ENCODE results near the gene NINJ2.

The NINJ2 gene

DNA sequence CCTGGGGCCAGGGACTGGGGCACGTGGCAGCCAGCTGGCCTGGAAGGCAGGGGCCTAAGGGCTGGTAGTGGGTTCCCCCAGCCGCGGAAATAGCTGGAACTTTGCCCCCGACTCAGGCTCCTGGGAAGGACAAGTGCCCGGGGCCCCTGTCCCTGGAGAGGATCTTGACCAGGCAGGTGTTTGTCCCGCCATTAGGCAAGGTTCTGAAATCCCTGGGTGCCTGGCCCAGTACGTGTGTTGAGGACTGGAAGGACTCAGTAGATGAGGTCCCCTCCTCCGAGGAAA, 109.3 kb downstream of the NINJ2 start:
- TF ChIP-seq, protein P1, sequence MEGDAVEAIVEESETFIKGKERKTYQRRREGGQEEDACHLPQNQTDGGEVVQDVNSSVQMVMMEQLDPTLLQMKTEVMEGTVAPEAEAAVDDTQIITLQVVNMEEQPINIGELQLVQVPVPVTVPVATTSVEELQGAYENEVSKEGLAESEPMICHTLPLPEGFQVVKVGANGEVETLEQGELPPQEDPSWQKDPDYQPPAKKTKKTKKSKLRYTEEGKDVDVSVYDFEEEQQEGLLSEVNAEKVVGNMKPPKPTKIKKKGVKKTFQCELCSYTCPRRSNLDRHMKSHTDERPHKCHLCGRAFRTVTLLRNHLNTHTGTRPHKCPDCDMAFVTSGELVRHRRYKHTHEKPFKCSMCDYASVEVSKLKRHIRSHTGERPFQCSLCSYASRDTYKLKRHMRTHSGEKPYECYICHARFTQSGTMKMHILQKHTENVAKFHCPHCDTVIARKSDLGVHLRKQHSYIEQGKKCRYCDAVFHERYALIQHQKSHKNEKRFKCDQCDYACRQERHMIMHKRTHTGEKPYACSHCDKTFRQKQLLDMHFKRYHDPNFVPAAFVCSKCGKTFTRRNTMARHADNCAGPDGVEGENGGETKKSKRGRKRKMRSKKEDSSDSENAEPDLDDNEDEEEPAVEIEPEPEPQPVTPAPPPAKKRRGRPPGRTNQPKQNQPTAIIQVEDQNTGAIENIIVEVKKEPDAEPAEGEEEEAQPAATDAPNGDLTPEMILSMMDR (conservative IDR thresholded peaks at IDR 0.05): no peak
- TF ChIP-seq ZFX (IDR thresholded peaks at IDR 0.05): no peak
- no peak overlapping the region for H3K27ac ChIP-seq

DNA sequence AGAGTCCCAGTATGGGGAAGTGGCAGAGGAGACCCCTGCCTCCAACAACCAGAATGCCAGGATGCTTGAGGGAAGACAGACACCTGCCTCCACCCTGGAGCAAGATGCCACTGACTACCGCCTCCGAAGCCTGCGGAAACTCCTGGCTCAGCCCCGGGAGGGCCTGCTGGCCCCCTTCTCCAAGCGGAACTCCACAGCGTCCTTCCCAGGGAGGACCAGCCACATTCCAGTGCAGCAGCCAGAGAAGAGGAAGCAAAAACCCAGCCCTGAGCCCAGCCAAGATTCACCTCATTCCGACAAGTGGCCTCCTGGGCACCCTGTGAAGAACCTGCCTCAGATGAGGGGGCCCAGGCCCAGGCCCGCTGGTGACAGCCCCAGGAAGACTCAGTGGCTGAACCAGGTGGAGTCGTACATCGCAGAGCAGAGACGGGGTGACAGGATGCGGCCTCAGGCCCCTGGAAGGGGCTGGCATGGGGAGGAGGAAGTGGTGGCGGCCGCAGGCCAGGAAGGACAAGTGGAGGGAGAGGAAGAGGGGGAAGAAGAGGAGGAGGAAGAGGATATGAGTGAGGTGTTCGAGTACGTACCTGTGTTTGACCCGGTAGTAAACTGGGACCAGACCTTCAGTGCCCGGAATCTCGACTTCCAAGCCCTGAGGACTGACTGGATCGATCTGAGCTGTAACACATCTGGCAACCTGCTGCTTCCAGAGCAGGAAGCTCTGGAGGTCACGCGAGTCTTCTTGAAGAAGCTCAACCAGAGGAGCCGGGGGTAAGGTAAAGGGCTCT, 109.8 kb downstream of the NINJ2 start:
- H3K27ac ChIP-seq: no peak overlapping the region
- TF ChIP-seq, protein P1 (conservative IDR thresholded peaks at IDR 0.05): no peak
- no peak for TF ChIP-seq ZFX (IDR thresholded peaks at IDR 0.05)

DNA sequence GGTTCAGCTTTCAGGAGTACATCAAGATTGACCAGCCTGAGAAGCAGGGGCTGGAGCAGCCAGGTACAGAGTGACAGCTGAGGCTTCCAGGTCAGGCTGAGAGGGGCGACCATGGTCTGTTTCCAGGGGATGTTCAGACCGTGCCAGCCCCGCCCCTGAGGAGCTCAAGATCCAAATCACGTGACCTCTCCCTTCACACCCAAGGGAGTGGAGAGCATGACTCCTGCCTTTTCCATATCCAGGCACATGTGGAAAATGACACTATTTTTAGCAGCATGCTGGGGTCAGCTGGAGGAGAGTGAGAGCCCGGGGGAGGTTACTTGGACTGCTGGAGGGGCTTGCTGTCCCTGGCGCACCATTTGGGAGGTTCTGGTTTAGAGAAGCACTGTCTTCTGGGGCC, 110.8 kb downstream of the NINJ2 start:
- TF ChIP-seq ZFX (IDR thresholded peaks at IDR 0.05): no peak
- TF ChIP-seq, protein P1 (conservative IDR thresholded peaks at IDR 0.05): no peak
- no peak overlapping the region for H3K27ac ChIP-seq

DNA sequence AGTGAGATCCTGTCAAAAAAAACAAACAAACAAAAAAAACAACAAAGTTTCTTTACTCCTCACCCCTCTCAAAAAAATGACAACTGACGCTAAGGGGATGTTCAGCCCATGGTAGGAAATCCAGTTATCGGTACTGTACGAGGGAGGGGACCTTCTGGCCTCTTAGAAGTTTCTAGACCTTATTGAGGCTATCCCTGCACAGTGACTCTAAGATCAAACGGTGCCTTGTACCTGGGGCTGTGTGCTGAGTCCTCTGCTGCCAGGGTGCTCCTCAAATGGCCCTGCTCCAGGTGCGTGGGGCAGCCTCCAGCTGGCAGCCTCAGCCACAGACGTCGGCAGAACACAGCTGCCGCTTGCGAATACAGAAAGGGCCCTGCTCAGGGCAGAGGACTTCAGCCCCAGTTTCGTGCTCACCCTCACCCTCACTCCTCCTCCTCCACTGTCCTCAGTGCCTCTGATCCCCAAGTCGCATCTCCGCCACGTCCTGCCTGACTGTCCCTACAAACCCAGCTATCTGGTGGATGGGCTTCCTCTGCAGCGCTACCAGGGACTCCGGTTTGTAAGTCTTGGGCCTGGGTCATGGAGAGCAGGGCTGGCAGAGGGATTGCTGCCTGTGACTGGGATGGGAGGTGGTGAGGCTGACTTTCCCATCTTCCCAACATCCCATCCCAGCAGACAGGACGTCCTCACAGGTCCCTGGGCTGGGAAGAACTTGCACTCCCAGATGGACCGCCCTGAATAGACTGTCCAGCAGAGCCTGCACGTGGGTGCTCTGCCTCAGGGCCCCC, 112.6 kb downstream of the NINJ2 start:
- H3K27ac ChIP-seq: no peak overlapping the region
- TF ChIP-seq, protein P1 (conservative IDR thresholded peaks at IDR 0.05): no peak
- TF ChIP-seq ZFX (IDR thresholded peaks at IDR 0.05): no peak

DNA sequence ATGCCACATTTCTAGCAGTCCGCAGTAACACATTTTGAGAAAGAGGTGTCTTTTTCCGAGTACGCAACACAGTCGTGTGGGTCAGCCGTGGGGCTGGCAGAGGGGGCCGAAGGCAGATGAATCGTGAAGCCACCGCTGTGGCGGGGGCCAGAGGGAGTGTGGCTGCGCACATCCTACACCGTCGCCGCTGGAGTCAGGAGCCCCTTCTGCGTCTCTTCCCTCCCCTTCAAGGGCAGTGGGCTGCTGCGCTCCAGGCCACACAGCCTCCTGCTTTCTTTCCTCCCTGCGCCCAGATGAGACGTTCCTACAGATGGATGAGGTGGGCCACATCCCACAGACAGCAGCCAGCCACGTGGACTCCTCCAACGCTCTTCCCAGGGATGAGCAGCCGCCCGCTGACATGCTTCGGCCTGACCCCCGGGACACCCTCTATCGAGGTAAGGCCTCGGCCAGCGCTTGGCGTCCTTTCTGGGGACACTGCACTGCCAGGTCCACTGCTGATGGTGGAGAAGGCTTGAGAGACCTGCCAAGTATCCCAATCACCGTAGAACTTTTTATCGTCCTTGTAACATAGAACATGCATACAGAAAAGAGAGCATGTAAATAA, 113.7 kb downstream of the NINJ2 start:
- no peak overlapping the region for H3K27ac ChIP-seq
- TF ChIP-seq, protein P1 (conservative IDR thresholded peaks at IDR 0.05): no peak
- no peak for TF ChIP-seq ZFX (IDR thresholded peaks at IDR 0.05)

DNA sequence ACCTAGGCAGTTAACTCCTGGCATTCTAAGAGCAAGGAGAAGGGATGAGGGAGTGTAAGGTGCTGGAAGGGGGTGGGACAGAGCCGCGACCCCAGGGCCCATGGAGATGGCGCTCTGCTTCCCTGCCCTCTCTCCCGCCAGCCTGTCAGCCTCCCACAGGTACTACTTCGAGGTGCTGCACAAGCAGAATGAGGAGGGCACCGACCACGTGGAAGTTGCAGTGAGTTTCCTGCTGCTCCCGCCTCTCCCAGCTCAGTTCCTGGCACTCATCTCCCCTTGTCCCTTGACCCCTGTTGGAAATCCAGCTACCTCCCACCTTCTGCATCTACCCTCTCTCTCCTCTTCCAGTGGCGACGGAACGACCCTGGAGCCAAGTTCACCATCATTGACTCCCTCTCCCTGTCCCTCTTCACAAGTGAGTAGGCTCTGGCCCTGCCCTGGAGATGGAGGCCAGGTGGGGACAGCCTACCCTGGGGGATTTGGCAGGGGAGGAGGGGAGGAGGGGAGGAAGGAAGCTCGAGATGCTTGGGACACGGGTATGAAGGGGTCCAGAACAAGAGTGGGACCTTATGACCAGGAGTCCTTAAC, 115.3 kb downstream of the NINJ2 start:
- H3K27ac ChIP-seq: no peak overlapping the region
- TF ChIP-seq, protein P1 (conservative IDR thresholded peaks at IDR 0.05): no peak
- no peak for TF ChIP-seq ZFX (IDR thresholded peaks at IDR 0.05)
